Cardiac septum (tissue), 1 donor: ENCODE data around the gene MMP28. TPM values are rescaled to one million over a fixed set of nuclear protein-coding genes. Genes with fewer than 3 reads are reported as not detected.

ENCODE experiments used
- DNase-seq: peaks from one replicate; pipeline ENCODE4 v3.0.0-alpha.2; 2020; ENCODE audit warnings: low spot score
- intact Hi-C: fragments of 100-400 bp; cut with DNase I; formaldehyde crosslinking; loops from one replicate; pipeline ENCODE4 v1.14.0; 2022
- total RNA-seq: library from RNA; stranded (reverse); fragmentation: NEBNext Ultra II Directional; extraction: Animal tissue kit (Norgen Biotek cat#: 25700); gene quantifications from one replicate; pipeline ENCODE4 v1.2.1, GENCODE V29; 2021
- donor health status: DM: no; HTN: no; CAD: no.

MMP28 gene
- total RNA-seq, 1 donor from 2014 or later, result 1.2 TPM

- DNase-seq, result peak; percentile 78
- intact Hi-C loops, result loop anchor here (5.0 kb wide), 2 partner anchors 34 to 119 kb away; no protein-coding TSS in a partner anchor
Measured at GRCh38 chr17:35731239-35731916, 64.1 kb downstream of the MMP28 start, which contains the start of gene RASL10B. Gene RASL10B (plus strand): TSS chr17:35731639. CDS start chr17:35735185, 3,546 bp downstream.

- intact Hi-C loops, result loop anchor here (5.0 kb wide), 2 partner anchors 33 to 118 kb away; no protein-coding TSS in a partner anchor
- DNase-seq, result no peak
Measured at GRCh38 chr17:35730400-35731005, 64.9 kb downstream of the MMP28 start.

- intact Hi-C loops, result no loop called here
- DNase-seq, result no peak
Measured at GRCh38 chr17:35729405-35729833, 66.0 kb downstream of the MMP28 start.

GRCh38 chr17:35728551-35728950, 66.9 kb downstream of the MMP28 start:
- intact Hi-C loops, result no loop called here

GRCh38 chr17:35727635-35728034, 67.8 kb downstream of the MMP28 start:
- intact Hi-C loops, result no loop called here
- DNase-seq, result no peak

More at GRCh38 chr17:35728551-35728950, 66.9 kb downstream of the MMP28 start:
- DNase-seq, result no peak

- intact Hi-C loops, result no loop called here
- no peak for DNase-seq
Measured at GRCh38 chr17:35726953-35727460, 68.4 kb downstream of the MMP28 start.

- no peak for DNase-seq
- intact Hi-C loops, result no loop called here
Measured at GRCh38 chr17:35726127-35726952, 69.1 kb downstream of the MMP28 start.

- intact Hi-C loops, result no loop called here
Measured at GRCh38 chr17:35725802-35726126, 69.7 kb downstream of the MMP28 start.

GRCh38 chr17:35725058-35725457, 70.4 kb downstream of the MMP28 start:
- intact Hi-C loops, result no loop called here
- DNase-seq, result no peak

More at GRCh38 chr17:35725802-35726126, 69.7 kb downstream of the MMP28 start:
- DNase-seq, result no peak

- DNase-seq, result no peak
- intact Hi-C loops, result no loop called here
Measured at GRCh38 chr17:35723735-35724134, 71.7 kb downstream of the MMP28 start.

- no peak for DNase-seq
- intact Hi-C loops, result no loop called here
Measured at GRCh38 chr17:35717475-35717874, 78.0 kb downstream of the MMP28 start.

- intact Hi-C loops, result no loop called here
Measured at GRCh38 chr17:35716897-35717465, 78.5 kb downstream of the MMP28 start.

GRCh38 chr17:35716173-35716572, 79.3 kb downstream of the MMP28 start:
- DNase-seq, result no peak
- intact Hi-C loops, result no loop called here

More at GRCh38 chr17:35716897-35717465, 78.5 kb downstream of the MMP28 start:
- no peak for DNase-seq

Other genes with a start within 250 kb of the MMP28 start
- gene SLFN14, start 234.8 kb downstream of the MMP28 start, total RNA-seq, result 0.08 TPM
- 9.2 TPM for gene PEX12, start 217.1 kb downstream of the MMP28 start, total RNA-seq
- 137 TPM for gene AP2B1, start 208.3 kb downstream of the MMP28 start, total RNA-seq
- 22.0 TPM for gene RASL10B, start 64.0 kb downstream of the MMP28 start, total RNA-seq
- 0.08 TPM for gene GAS2L2, start 42.4 kb downstream of the MMP28 start, total RNA-seq
- gene C17orf50, start 34.8 kb downstream of the MMP28 start, total RNA-seq, result not detected
- 140 TPM for gene TAF15, start 13.8 kb upstream of the MMP28 start, total RNA-seq
- not detected for gene HEATR9, start 73.2 kb upstream of the MMP28 start, total RNA-seq
- 2.6 TPM for gene CCL5, start 84.7 kb upstream of the MMP28 start, total RNA-seq
- gene RDM1, start 135.1 kb upstream of the MMP28 start, total RNA-seq, result not detected
- gene LYZL6, start 148.1 kb upstream of the MMP28 start, total RNA-seq, result not detected
- gene CCL16, start 185.9 kb upstream of the MMP28 start, total RNA-seq, result not detected
- gene CCL14, start 191.1 kb upstream of the MMP28 start, total RNA-seq, result 6.7 TPM
- not detected for gene CCL15, start 205.9 kb upstream of the MMP28 start, total RNA-seq
- not detected for gene CCL23, start 222.3 kb upstream of the MMP28 start, total RNA-seq